Measurements from ENCODE around the gene CDS1.
"Not testable (repeated sequence)": the region's sequence is repeated elsewhere in the genome, so short reads cannot be mapped to it uniquely, and the experiment has no call there.

Gene CDS1

DNA sequence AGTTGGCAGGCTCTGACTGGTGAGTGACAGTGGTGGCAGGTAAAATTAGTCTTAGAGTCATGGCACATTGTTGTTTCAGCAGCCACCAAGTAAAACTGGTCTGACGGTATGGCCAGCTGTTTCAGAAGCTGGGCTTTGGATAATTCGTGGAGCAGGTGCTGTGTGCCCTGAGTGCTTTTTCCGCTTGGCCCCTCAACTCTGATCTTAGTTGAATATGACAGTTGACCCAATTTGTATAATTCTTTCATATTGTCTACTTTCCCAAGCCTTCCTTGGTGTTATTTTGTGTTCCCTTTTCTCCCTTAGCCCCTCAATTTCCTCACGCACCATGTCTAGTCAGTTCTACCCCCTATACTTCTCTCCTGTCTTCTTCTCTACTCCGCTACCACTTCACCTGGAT, 32.0 kb downstream of the CDS1 start:
- no peak for DNase-seq

DNA sequence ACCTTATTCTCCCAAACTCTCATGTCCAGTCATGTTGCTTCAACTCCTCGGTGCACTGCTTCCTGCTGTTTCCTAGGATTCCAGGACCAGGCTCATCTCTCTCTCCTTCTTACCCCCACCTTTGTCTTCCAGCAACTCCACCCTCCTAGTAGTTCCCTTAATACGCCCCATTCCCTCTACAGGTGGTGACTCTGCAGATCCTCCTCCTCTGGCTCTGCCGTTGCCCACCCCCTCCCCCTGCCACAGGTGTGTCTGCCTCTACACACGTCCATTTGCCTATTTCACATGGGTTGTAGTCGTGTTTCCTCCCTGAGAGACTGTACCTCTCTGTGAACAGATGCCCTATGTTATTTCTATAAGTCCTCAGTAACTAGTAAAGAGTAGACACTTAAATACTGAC, 32.4 kb downstream of the CDS1 start:
- no peak for DNase-seq

DNA sequence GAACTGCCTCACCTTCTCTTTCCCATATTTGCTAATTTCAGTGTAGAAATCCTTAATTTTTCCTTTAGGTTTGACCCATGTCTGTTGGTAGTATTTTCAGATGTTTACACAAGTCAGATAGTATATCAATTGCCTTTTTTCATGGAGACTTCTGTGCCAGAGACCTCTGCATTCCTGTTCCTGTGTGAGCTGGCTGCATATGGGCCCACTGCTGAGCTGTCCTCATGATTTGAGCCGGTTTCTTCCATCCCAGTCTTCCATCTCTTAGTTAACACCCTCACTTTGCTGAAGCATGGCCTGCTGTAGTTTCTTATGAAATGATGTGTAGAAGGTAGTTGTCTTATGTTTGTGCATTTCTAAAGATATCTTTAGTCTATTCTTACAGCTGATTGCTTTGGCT, 40.0 kb downstream of the CDS1 start:
- DNase-seq = no peak

DNA sequence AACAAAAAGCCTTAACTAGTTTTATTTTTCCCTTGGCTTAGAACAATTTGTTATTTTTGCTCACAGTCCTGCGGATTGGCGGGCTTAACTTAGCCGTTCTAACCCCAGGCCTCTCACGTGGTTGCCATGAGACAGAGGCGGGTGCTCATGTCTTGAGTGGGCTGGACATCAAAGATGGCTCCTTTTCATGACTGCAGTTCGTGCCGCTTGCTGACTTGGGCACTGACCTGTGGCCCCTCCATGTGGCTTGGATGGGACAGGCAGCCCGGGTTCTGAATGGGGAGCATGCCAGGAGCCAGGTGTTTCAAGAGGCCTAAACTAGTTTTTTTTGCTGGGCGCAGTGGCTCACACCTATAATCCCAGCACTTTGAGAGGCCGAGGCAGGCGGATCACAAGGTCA, 40.7 kb downstream of the CDS1 start:
- DNase-seq = no peak

DNA sequence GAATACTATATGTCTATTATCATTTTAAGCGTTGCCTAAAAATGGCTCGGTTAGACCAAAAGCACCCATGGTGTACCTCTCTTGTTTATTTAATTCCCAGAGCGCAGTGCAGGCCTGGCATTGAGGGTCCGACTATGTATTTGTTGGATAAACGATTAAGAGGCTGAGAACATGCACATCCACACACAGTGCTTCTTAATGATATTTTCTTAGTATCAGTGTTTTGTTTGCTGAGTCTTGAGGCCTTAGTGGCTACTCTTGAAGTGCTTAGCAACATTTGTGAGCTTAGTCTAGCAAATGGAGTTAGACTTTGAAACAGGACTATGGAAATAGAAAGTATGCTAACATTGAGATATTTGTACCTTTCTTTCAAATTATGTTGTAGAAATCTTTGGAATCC, 43.7 kb downstream of the CDS1 start:
- DNase-seq = no peak

DNA sequence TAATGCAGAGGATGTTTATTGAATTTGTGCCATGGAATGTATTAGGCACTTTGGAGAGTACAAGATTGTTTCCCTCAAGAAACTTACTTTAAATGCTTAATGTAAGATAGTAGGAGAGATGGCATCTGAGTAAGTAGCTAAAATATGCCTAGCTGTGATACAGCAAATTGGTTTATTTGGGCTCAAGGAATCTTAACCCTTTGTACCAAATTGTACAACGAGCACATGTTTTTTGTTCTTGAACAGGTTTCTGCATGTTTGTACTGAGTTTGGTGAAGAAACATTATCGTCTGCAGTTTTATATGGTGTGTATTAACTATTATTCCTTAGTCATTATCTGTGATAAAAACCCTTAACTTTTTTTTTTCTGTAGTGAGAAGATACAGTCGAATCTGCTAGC, 48.6 kb downstream of the CDS1 start:
- DNase-seq = no peak

DNA sequence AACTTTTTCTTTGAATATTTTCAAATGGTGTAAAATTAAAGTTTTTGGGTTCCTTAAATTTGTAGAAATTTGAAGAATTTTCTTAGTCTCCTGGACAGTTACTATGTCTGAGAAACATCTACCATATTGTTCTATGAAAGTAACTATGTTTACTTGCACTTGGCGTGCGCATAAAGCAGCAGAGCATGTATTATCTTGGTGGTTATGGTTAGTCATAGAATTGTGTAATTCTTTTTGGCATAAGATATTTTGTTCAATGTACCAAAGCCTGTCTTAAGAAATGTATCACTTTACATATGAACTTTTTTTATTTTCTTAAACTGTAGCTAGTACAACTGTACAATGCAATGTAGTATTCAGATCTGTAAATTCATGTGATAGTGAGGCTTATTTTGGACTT, 49.2 kb downstream of the CDS1 start:
- DNase-seq = no peak

DNA sequence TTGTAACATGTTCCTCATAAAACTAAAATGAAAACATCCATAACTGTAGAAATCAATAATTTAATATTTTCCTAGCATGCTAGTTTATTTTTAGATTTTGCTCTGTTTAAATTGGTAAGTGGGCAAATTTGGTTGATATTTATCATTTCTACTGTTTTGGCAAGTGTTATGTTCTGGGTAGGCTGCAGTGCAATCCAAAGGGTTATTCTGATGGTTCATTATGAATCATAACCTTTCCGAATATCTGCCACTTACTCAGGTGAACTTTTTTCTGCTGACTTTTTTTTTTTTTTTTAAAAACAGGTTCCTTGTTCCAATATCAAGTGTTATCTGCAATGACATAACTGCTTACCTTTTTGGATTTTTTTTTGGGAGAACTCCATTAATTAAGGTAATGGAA, 52.0 kb downstream of the CDS1 start:
- no peak for DNase-seq

DNA sequence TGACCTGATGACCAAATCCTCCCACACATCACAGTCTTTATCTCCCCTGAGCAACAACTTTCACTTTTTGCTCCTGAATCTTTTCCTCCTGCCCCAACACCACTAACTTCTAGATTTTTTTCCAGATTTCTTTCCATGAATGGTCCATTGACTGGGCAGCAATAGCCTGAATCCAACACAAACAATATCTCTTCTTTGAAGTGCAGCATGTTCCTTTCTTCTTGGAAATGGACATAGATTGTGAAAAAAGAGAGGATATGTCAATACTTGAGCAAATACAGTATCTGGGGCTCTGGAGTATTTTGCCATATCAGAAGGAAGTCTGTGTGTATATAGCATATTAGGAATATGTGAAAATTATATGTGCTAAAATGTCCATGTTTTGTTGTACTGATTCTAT, 55.2 kb downstream of the CDS1 start:
- no peak for DNase-seq

DNA sequence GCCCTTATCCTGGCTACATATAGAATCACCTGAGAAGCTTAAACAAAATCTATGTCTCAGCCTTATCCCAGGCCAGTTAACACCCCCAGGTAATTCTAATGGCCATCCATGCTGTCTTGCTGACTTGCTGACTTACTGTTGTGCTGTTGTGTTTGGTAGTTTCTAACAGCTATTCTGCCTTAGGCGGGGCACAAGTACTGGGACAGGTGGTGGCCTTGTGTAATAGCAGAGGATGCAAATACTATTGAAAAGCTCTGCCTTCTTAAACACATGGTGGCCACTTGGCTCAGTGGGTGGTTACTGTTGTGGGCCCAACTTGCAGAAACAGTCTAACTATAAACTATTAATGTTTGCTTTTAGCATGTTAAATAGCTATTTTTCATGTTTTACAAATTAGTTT, 56.2 kb downstream of the CDS1 start:
- DNase-seq = no peak

DNA sequence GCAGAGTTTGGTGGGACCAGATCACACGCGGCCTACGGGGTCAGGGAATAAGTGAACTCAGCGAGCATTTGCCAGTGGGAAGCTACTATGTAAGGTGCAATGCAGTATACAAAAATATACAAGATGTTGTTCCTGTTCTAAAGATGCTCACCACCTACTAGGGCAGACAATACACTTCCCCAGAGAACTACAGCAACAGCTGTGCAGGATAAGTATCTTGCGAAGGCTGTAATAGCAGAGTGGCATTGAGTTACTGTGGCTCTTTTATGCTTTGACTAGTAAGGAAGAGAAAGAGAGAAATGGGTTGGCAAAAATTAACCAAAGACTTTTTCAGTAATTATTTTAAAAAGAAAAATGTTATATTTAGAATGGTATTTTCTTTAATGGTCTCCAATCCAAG, 61.2 kb downstream of the CDS1 start:
- DNase-seq = no peak

DNA sequence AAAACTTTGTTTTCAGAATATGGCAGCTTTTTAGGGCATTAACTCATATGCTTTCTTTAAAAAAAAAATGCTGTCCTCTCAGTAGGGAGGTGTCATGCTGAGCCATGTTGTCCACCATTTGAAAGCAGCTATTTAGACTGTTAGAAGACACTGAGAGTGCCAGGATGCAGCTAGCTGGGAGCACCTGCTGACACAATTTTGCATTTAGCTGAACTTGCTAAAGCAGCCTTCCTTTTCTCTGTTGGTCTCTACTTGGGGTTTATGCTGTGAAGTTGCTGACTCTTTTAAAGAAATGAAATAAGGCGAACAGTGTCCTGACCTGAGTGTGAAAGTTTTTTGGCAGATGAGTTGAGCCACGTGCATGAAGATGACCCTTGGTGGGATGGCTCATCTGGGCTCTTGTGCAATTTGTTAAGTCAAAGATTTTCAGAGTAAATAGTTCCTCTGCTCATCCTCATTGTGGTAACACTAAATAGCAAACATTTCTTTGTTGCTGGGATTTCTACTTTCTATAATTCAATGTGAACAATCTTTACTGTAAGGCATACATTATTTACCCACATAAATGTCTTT, 64.5 kb downstream of the CDS1 start:
- no peak for DNase-seq

DNA sequence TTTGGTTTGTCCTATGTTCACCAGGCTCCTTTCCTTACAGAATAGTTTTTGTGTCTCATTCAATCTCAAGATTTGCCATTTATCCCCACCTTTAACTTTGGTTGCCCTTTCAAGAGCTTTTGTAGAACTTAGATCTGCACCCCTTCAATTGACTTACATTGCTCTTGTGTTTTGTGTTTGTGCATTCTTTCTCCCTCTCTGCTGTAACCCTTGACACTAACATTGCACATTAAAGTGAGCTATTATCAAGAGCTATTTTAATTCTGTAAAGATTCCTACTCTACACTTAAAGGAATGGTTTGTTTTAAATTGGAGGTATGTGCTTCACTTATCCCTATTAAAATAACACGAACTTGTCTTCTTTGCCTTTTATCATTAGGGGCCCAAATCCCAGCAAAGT, 65.3 kb downstream of the CDS1 start:
- no peak for DNase-seq

DNA sequence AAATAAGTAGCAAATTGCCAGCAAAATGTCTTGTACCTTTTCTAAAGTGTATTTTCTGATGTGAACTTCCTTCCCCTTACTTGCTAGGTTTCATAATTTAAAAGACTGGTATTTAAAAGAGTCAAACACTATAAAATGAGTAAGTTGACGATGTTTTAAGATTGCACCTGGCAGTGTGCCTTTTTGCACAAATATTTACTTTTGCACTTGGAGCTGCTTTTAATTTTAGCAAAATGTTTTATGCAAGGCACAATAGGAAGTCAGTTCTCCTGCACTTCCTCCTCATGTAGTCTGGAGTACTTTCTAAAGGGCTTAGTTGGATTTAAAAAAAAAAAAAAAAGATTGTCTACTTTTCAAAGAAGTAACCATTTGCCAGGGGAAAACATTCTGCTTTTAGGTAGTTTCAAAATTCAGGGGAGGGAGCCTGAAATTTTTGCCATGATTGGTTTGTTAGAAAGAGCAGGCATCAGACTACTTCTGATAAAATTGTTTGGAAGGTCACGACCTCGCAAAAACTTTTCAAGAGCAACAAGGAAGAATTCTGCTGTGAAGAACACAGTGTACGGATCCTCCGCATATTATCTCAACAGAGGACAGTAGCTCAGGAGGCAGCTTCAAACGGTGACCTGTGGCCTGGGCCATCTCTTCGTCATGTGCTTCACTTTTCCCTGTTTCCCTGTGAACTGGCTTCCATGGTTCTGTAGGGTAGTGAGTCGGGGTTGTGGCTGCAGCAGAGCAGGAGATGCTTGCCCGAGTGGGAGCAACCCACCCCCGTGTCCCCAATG, 66.1 kb downstream of the CDS1 start:
- DNase-seq = no peak

DNA sequence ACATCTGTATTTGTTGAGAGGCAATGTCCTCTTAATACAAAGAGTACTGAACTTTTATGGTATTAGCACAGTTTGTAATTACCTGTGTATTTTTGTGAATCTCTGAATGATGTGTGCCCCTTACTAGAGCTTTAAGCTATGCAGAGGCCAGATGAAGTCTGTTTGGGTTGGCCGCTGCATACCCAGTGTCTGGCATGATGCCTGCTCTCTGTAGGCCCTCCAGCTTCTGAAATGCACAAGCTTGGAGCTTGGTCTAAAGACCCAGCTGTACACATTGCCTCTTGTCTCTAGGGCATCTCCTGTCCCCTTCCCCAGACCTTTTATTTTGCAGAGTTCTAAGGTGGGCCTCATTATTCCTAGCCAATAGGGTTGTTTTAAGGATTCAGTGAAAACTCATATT, 68.6 kb downstream of the CDS1 start:
- no peak for DNase-seq

DNA sequence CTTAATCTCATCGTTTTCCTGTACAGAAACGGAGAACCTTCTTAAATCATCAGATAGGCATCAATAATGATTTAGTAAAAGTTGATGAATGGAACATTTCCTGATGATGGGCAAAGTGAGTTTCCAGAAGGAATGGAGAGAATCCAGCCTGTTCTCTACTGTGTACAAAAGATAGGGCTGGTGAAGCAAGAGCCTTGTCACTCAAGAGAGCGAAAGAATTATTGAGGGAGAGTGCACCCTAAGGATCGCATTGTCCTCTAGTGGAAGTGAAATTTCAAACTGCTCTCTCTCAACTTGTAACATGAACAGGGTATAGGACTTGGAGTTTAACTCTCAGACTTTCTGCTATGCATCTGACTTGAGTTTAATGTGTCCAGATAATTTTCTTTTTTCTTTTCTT, 69.6 kb downstream of the CDS1 start:
- DNase-seq = no peak

DNA sequence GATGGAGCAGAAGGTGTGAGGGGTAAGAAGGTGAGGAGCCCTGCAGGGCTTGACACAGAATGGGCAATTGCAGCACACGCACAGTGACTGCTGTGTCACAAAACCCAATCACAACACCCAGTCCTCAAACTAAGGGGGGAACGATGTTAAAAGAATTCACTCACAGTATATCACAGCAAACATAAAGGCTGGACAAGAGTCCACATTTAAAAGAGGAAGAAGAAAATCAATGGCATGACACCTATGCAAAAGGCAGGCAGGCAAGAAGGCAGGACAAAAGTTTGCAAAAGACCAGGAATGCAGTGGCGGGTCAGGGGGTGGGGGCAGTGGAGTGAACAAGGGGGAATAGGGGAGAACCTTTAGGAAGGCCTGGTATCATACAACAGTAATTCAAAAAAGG, 77.7 kb downstream of the CDS1 start:
- DNase-seq = no peak

DNA sequence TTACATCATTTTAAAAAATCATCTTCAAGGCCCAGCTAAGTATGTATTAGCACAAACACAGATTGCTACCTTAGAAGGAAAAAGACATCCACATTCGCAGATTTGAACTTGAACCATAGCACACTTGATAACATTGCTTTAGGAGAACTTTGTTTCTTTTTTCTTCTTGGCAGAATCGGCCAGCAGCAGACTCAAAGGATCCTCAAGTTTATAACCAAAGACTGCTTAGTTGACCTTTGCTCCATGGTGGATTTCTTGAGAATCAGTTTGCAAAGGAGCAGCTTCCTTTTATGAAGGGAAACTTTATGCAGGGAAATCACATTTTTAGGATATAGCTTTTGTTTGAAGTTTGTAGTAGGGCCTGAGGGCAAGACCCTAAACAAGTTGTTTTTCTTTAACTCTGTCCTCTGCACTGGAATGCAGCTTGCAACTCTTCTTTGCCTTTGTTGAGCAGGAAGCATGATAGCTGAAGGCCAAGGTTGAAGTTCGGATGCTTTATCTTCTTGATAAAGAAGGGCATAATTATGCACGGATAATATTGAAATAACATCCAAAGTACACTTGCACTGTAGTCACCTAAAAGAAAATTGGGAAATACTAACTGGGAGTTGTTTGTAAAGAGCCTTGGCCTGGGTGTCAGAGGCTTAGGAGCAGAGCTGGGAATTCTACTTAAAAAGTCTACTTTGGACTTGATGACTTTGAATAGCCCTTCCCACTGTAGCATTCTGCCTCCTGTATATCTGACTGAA, 78.4 kb downstream of the CDS1 start:
- no peak for DNase-seq

DNA sequence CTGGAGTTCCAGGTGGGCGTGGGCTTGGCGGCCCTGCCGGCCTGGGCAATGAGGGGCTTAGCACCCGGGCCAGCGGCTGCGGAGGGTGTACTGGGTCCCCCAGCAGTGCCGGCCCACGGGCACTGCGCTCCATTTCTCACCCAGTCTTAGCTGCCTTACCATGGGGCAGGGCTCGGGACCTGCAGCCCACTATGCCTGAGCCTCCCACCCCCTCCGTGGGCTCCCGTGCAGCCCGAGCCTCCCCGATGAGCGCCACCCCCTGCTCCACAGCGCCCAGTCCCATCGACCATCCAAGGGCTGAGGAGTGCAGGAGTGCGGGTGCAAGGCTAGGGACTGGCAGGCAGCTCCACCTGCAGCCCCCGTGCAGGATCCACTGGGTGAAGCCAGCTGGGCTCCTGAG, 81.8 kb downstream of the CDS1 start:
- not testable (repeated sequence) for DNase-seq

DNA sequence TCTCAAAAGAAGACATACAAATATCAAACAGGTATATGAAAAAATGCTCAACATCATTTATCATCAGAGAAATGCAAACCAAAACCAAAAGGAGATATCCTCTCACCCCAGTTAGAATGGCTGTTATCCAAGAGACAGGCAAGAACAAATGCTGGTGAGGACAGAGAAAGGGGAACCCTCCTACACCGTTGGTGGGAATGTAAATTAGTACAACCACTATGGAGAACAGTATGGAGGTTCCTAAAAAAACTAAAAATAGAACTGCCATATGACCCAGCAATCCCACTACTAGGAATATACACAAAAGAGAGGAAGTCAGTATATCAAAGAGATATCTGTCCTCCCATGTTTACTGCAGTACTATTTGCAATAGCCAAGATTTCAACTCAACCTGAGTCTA, 83.5 kb downstream of the CDS1 start:
- DNase-seq = no peak

DNA sequence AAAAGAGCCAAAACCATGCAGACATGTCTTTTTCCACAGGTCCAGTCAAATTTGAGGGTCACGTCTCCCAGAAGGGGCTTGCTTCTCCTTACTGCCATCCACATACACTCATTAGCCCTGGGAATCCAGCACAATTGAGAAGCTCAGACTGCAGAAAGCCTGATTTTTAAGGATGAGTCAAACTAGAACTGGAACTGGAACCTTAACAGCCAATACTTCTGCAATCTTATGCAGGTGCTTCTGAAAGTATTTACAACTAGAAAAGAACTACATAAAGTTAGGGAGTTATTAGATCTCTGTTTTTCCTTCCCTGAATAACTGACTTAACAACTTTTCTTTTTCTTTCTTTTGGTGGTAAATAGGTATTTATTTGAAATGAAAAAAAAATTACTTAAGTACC, 86.3 kb downstream of the CDS1 start:
- DNase-seq = no peak

DNA sequence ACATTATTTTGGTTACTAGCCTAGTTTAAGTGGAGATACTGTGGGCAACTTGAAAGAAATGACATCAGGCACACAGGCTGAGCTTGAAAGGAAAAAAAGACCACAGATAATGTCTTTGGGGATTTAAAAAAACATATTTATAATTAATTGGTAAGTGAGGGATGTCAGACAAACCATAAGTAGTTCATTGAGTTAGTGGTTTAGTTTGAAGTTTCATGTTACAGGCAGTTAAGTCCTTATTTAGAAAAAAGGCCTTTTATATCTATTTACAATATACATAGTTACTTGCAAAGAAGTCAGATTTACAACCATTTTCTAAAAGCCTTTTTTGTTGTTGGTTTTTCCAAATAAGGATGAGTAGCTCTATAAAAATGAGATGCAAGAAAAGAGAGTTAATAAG, 89.2 kb downstream of the CDS1 start:
- no peak for DNase-seq

DNA sequence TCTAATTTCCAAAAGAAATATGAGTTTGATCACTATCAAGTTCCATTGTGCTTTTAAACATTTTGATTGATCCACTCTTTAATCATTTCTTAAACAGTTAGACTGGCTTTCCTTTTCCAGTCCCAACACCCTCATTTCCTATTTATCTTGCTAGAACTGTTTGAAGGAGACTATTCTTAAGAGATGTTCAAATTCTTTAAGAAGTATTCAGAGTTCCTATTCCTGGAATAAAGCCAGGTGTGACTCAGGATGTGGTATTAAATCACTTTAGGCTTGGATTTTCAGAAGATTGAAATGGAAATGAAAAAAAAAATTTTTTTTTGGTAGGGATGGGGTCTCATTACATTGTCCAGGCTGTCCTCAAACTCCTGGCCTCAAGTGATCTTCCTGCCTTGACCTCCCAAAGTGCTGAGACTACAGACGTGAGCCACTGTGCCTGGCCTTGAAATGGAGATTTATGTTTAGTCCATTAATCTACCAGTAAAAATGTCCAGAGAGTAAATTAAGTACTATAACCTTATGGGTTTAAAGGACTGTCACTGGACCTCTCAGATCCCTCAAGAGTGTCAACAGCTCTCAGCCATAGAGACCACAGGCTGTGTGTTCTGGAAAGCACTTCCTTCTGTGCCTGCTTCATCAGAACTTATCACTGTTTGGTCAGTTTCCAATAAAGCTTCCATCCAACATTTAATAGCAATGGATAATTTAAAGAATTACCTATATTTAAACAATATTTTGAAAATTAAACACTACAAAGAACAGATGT, 90.7 kb downstream of the CDS1 start:
- no peak for DNase-seq

DNA sequence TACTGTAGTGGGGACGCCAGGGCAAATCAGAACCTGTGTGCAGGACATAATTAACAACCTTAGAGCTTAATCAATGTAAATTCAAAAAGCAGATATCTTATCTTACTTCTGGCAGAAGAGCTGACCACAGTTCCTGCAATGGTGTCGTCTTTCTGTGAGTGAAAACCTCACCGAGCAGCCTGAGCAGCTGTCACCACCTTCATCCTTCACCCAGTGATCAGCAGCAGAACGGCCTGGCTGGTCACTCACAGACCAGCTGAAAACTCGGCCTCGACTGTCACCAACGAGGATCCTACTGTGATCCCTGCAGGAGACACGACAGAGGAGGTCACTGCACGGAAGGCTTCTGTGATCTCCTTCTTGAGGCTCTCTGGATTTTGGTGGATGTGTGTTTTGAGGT, 94.2 kb downstream of the CDS1 start:
- no peak for DNase-seq
